Measurements from ENCODE around the gene ZNF511. TPM values are rescaled to one million over a fixed set of nuclear protein-coding genes. Genes with fewer than 3 reads are reported as not detected.
"Not testable (repeated sequence)": the region's sequence is repeated elsewhere in the genome, so short reads cannot be mapped to it uniquely, and the experiment has no call there.

ZNF511 gene
- total RNA-seq, 2 experiments from 2014 or later = 68.8 to 95.0 TPM

DNA sequence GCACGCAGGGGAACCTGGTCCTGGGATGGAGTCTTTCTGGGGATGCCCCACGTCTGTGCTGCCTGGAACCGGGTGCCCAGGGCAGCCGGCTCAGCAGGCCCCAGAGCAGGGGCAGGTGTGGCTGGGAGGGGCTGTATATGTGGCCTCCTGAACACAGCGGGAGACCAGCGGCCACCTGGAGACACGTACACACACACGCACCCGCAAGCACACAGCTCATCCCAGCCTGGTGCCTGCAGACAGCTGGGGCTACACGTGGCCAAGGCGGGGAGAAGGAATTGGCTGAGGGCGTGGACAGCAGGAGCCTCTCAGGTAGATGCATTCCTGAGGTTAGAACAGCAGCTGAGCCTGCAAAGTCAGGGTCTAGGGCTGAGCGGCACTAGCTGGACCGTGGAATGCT, 46.0 kb upstream of the ZNF511 start:
- Histone ChIP-seq H3K36me3 (ENCODE audit: insufficient read depth, low read length) (no peaks in the 10 kb centered on the region), H3K4me3 (ENCODE audit: low read depth, low read length, poor library complexity, severe bottlenecking) (no peak overlapping the region), H3K79me2 (ENCODE audit: insufficient read depth, low read depth, low read length) (no peaks in the 10 kb centered on the region), H3K9me3 (ENCODE audit: low read length) (no peaks in the 10 kb centered on the region), H3K27ac (ENCODE audit: low read depth, low read length, poor library complexity, severe bottlenecking) (no peak overlapping the region), H3K4me2 (ENCODE audit: low read length) (no peak overlapping the region), H2AFZ (ENCODE audit: low read length) (no peak overlapping the region), H4K20me1 (ENCODE audit: insufficient read depth, low read length) (no peaks in the 10 kb centered on the region), H3K4me1 (ENCODE audit: insufficient read depth, low read length, poor library complexity, severe bottlenecking) (peaks cover 18% of the 10 kb centered on the region), H3K9me2 (ENCODE audit: insufficient read depth, low read length) (no peaks in the 10 kb centered on the region)
- no TSS peak for BruUV-seq (replicated peaks)
- TF ChIP-seq, protein P1, sequence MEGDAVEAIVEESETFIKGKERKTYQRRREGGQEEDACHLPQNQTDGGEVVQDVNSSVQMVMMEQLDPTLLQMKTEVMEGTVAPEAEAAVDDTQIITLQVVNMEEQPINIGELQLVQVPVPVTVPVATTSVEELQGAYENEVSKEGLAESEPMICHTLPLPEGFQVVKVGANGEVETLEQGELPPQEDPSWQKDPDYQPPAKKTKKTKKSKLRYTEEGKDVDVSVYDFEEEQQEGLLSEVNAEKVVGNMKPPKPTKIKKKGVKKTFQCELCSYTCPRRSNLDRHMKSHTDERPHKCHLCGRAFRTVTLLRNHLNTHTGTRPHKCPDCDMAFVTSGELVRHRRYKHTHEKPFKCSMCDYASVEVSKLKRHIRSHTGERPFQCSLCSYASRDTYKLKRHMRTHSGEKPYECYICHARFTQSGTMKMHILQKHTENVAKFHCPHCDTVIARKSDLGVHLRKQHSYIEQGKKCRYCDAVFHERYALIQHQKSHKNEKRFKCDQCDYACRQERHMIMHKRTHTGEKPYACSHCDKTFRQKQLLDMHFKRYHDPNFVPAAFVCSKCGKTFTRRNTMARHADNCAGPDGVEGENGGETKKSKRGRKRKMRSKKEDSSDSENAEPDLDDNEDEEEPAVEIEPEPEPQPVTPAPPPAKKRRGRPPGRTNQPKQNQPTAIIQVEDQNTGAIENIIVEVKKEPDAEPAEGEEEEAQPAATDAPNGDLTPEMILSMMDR (conservative IDR thresholded peaks at IDR 0.05; ENCODE audit: low read length) = no peak
- no peak for TF ChIP-seq EZH2phosphoT487 (IDR thresholded peaks at IDR 0.05; ENCODE audit: borderline replicate concordance, low read depth, low read length)
- intact Hi-C loops (cut with micrococcal nuclease; ENCODE audit: unreplicated experiment) = loop anchor here (5.0 kb wide), 1 partner anchor 45 kb away; the partner anchor contains the start of genes TUBGCP2 and ZNF511
- ChIA-PET POLR2A (no interaction called here), CTCF (ENCODE audit: unreplicated experiment) (no interaction called here)
- no peak for DNase-seq (ENCODE audit: low spot score)

DNA sequence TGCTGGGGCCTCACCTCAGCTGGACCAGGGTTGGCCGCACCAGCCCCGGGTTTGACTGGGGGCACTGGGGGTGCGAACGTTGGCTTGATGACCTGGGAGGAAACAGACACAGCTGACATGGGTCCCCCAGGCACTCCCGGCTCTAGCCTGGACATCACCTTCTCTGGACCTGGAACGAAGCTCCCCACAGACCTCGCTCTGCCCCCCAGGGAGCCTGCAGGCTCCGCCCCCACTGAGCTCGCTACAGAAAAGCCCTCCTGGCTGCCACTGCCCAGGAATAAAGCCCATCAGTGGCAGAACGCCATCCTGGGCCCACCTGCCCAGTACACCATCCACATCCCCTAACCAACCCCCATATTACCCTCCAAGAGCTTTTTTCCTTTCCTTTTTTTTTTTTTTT, 45.0 kb upstream of the ZNF511 start:
- no peaks in the 10 kb centered on the region for H3K79me2 ChIP-seq (ENCODE audit: insufficient read depth, low read depth, low read length)
- H3K9me2 ChIP-seq (ENCODE audit: insufficient read depth, low read length) = no peaks in the 10 kb centered on the region
- H2AFZ ChIP-seq (ENCODE audit: low read length) = no peak overlapping the region
- TF ChIP-seq, protein P1 (conservative IDR thresholded peaks at IDR 0.05; ENCODE audit: low read length) = no peak
- POLR2A ChIA-PET = interaction anchor here (0.5 kb wide), 1 partner anchor 52 kb away, joined by 3 read pairs; no protein-coding TSS in a partner anchor
- H3K9me3 ChIP-seq (ENCODE audit: low read length) = no peaks in the 10 kb centered on the region
- no peak overlapping the region for H3K4me3 ChIP-seq (ENCODE audit: low read depth, low read length, poor library complexity, severe bottlenecking)
- no peaks in the 10 kb centered on the region for H3K36me3 ChIP-seq (ENCODE audit: insufficient read depth, low read length)
- no peak for DNase-seq (ENCODE audit: low spot score)
- no peak overlapping the region for H3K27ac ChIP-seq (ENCODE audit: low read depth, low read length, poor library complexity, severe bottlenecking)
- CTCF ChIA-PET (ENCODE audit: unreplicated experiment) = no interaction called here
- no TSS peak for BruUV-seq (replicated peaks)
- H3K4me2 ChIP-seq (ENCODE audit: low read length) = no peak overlapping the region
- no peaks in the 10 kb centered on the region for H4K20me1 ChIP-seq (ENCODE audit: insufficient read depth, low read length)
- intact Hi-C loops (cut with micrococcal nuclease; ENCODE audit: unreplicated experiment) = loop anchor here (5.0 kb wide), 1 partner anchor 44 kb away; the partner anchor contains the start of genes TUBGCP2 and ZNF511
- peaks cover 11% of the 10 kb centered on the region for H3K4me1 ChIP-seq (ENCODE audit: insufficient read depth, low read length, poor library complexity, severe bottlenecking)

DNA sequence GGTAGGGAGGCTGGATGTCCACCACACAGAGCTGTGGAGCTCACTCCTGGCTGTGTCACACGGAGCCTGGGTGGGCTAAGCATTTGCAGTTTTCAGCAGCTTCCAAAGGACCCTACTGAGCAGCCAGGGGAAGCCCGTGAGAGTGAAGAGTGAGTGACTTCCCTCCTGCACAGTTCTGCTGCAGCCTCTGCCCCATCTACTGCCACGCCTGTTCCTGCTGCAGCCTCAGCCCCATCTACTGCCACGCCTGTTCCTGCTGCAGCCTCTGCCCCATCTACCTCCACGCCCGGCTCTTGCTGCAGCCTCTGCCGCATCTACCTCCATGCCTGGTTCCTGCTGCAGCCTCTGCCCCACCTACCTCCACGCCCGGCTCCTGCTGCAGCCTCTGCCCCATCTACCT, 44.3 kb upstream of the ZNF511 start:
- DNase-seq (ENCODE audit: low spot score) = no peak
- no peaks in the 10 kb centered on the region for H4K20me1 ChIP-seq (ENCODE audit: insufficient read depth, low read length)
- BruUV-seq (replicated peaks) = no TSS peak
- H2AFZ ChIP-seq (ENCODE audit: low read length) = no peak overlapping the region
- H3K79me2 ChIP-seq (ENCODE audit: insufficient read depth, low read depth, low read length) = no peaks in the 10 kb centered on the region
- no peaks in the 10 kb centered on the region for H3K9me2 ChIP-seq (ENCODE audit: insufficient read depth, low read length)
- no peaks in the 10 kb centered on the region for H3K9me3 ChIP-seq (ENCODE audit: low read length)
- ChIA-PET POLR2A (no interaction called here), CTCF (ENCODE audit: unreplicated experiment) (no interaction called here)
- H3K27ac ChIP-seq (ENCODE audit: low read depth, low read length, poor library complexity, severe bottlenecking) = no peak overlapping the region
- no peak overlapping the region for H3K4me2 ChIP-seq (ENCODE audit: low read length)
- no peak for TF ChIP-seq EZH2phosphoT487 (IDR thresholded peaks at IDR 0.05; ENCODE audit: borderline replicate concordance, low read depth, low read length)
- TF ChIP-seq, protein P1 (conservative IDR thresholded peaks at IDR 0.05; ENCODE audit: low read length) = no peak
- H3K4me3 ChIP-seq (ENCODE audit: low read depth, low read length, poor library complexity, severe bottlenecking) = no peak overlapping the region
- H3K36me3 ChIP-seq (ENCODE audit: insufficient read depth, low read length) = no peaks in the 10 kb centered on the region
- intact Hi-C loops (cut with micrococcal nuclease; ENCODE audit: unreplicated experiment) = loop anchor here (5.0 kb wide), 1 partner anchor 43 kb away; the partner anchor contains the start of genes TUBGCP2 and ZNF511
- H3K4me1 ChIP-seq (ENCODE audit: insufficient read depth, low read length, poor library complexity, severe bottlenecking) = peaks cover 5% of the 10 kb centered on the region

DNA sequence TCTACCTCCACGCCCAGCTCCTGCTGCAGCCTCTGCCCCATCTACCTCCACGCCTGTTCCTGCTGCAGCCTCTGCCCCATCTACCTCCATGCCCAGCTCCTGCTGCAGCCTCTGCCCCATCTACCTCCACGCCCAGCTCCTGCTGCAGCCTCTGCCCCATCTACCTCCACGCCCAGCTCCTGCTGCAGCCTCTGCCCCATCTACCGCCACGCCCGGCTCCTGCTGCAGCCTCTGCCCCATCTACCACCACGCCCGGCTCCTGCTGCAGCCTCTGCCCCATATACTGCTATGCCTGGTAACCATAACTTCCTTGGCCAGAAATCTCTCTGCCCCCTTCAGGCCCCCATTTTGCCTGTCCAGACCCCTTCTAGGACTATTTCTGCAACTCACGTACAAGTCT, 43.7 kb upstream of the ZNF511 start:
- DNase-seq (ENCODE audit: low spot score); H3K36me3 ChIP-seq (ENCODE audit: insufficient read depth, low read length); H3K9me3 ChIP-seq (ENCODE audit: low read length); intact Hi-C loops (cut with micrococcal nuclease; ENCODE audit: unreplicated experiment); H3K4me3 ChIP-seq (ENCODE audit: low read depth, low read length, poor library complexity, severe bottlenecking); H3K79me2 ChIP-seq (ENCODE audit: insufficient read depth, low read depth, low read length); CTCF ChIA-PET (ENCODE audit: unreplicated experiment); H4K20me1 ChIP-seq (ENCODE audit: insufficient read depth, low read length); BruUV-seq (replicated peaks); H3K9me2 ChIP-seq (ENCODE audit: insufficient read depth, low read length); H2AFZ ChIP-seq (ENCODE audit: low read length); H3K27ac ChIP-seq (ENCODE audit: low read depth, low read length, poor library complexity, severe bottlenecking); POLR2A ChIA-PET; H3K4me2 ChIP-seq (ENCODE audit: low read length); H3K4me1 ChIP-seq (ENCODE audit: insufficient read depth, low read length, poor library complexity, severe bottlenecking): not testable (repeated sequence)

All from OCI-LY7 (cell line).